Activated T-cell treated with anti-CD3 and anti-CD28 coated beads, Interleukin-2, amount 50 U/mL, for 72 hours (primary cell): ENCODE results near the gene TMEM267. TPM values are rescaled to one million over a fixed set of nuclear protein-coding genes. Genes with fewer than 3 reads are reported as not detected.
"Not testable (repeated sequence)": the region's sequence is repeated elsewhere in the genome, so short reads cannot be mapped to it uniquely, and the experiment has no call there.

Experiments used
- ATAC-seq, 2 donors: fragments of 150-1000 bp; cut with Tn5 transposase; replicated peaks in 1 of 2; 2 replicates each; pipeline ENCODE4 v1.10.0; 2021; ENCODE audit warnings: moderate library complexity in 2 of 2, mild to moderate bottlenecking in 1 of 2
- DNase-seq, 2 donors: peaks; one replicate each; pipeline ENCODE4 v3.0.0; 2021 to 2022; ENCODE audit warnings: mixed read lengths in 1 of 2
- H3K27ac Mint-ChIP-seq: one replicate; pipeline ENCODE4 v1.8.0; 2022; ENCODE audit warnings: mild to moderate bottlenecking, moderate library complexity, mixed read lengths
- H3K27me3 Mint-ChIP-seq: one replicate; pipeline ENCODE4 v1.8.0; 2022; ENCODE audit warnings: low read depth, mixed read lengths
- H3K36me3 Mint-ChIP-seq, 2 donors: one replicate each; pipeline ENCODE4 v1.8.0; 2022; ENCODE audit warnings: mixed read lengths in 2 of 2, mild to moderate bottlenecking in 1 of 2; ENCODE audit not compliant: insufficient read depth in 2 of 2
- H3K4me1 Mint-ChIP-seq: one replicate; pipeline ENCODE4 v1.8.0; 2022; ENCODE audit warnings: low read depth, mixed read lengths
- H3K4me3 Mint-ChIP-seq, 2 donors: one replicate each; pipeline ENCODE4 v1.8.0; 2022; ENCODE audit warnings: mild to moderate bottlenecking in 2 of 2, mixed read lengths in 2 of 2, moderate library complexity in 2 of 2
- H3K9me3 Mint-ChIP-seq, 2 donors: one replicate each; pipeline ENCODE4 v1.8.0; 2022; ENCODE audit warnings: mixed read lengths in 2 of 2
- total RNA-seq, 2 donors: library from RNA; stranded (reverse); gene quantifications; one replicate each; pipeline ENCODE4 v1.2.3, GENCODE V29; 2022

Gene TMEM267
- total RNA-seq, 2 donors from 2014 or later: 30.7 to 35.5 TPM

DNA sequence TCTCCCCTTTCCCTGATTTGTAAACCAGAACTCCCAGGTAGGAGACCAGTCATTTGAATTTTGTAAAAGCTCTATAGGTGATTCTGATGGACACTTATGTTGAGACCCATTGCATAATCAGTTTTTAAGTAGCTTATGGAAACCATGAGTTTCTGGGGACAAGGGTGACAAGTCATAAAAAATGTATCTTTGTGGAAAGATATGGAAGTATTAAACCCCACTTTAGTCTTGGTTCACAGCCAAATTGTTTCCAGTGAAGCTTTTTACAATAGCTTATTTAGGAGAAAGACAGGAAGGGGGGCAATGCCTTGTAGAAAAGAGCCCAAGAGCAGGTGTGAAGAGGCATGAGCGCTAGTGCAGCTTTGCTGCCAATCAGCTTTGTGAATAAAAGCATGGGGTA, 71.0 kb downstream of the TMEM267 start:
- Mint-ChIP-seq H3K9me3 (peaks cover 0 to 2% of the 10 kb centered on the region in 2 donors), H3K4me1 (no peaks in the 10 kb centered on the region), H3K4me3 (no peak overlapping the region), H3K27ac (no peak overlapping the region), H3K27me3 (no peaks in the 10 kb centered on the region), H3K36me3 (no peaks in the 10 kb centered on the region)
- no peak for DNase-seq
- no peak for ATAC-seq

- Mint-ChIP-seq H3K4me1 (no peaks in the 10 kb centered on the region), H3K9me3 (peaks cover 0 to 4% of the 10 kb centered on the region in 2 donors), H3K36me3 (peaks cover 0 to 2% of the 10 kb centered on the region in 2 donors), H3K27me3 (no peaks in the 10 kb centered on the region), H3K27ac (no peak within 1 kb of the TSS), H3K4me3 (no peak within 1 kb of the TSS)
- no peak for ATAC-seq
- no peak for DNase-seq
Observed at GRCh38 chr5:43412156-43412555, 71.5 kb downstream of the TMEM267 start, which contains the start of gene CCL28. Gene CCL28, minus strand, starts transcription at chr5:43412391. Its CDS starts 75 bp downstream, at chr5:43412316.

DNA sequence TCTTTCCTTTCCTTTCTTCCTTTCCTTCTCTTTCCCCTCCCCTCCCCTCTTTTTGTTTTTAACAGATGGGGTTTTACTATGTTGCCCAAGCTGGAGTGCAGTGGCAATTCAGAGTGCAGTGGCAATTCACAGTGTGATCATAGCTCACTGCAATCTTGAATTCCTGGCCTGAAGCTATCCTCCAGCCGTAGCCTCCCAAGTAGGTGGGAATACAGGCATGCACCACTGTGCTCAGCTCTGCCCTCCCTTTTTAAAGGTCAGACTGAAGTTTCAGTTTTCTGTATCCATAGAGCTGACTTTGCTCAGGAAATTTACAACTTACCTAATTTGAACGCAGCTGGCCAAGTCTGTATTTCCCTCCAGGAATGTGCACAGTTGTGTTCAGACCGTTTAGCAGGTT, 72.2 kb downstream of the TMEM267 start:
- Mint-ChIP-seq H3K4me1 (no peaks in the 10 kb centered on the region), H3K4me3 (no peak overlapping the region), H3K36me3 (peaks cover 2 to 3% of the 10 kb centered on the region in 2 donors), H3K9me3 (peaks cover 3 to 5% of the 10 kb centered on the region in 2 donors), H3K27me3 (no peaks in the 10 kb centered on the region), H3K27ac (no peak overlapping the region)
- ATAC-seq (no peak), DNase-seq (no peak)

DNA sequence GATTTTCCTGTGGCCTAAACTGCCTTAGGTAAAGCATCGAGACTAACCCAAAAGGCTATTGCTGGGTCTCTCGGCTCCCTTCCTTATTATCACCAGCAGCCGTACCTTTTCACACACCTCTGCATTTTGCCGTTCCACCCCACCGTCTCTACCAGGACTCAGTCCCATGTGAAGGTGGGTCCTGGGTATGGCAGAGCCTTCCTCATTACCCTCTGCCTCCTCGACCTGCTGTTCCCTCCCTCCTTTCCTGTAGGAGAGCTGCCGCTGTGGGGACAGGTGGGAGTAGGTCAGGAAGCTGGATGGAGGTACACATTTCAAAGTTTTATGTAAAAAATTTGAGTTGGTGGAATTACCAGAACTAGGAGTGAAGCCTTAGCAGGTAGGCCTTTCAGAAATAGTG, 73.3 kb downstream of the TMEM267 start:
- Mint-ChIP-seq H3K27ac (no peak overlapping the region), H3K9me3 (peaks cover 6% of the 10 kb centered on the region in 2 donors), H3K27me3 (no peaks in the 10 kb centered on the region), H3K36me3 (peaks cover 3 to 5% of the 10 kb centered on the region in 2 donors), H3K4me3 (no peak overlapping the region), H3K4me1 (no peaks in the 10 kb centered on the region)
- ATAC-seq: no peak
- no peak for DNase-seq

DNA sequence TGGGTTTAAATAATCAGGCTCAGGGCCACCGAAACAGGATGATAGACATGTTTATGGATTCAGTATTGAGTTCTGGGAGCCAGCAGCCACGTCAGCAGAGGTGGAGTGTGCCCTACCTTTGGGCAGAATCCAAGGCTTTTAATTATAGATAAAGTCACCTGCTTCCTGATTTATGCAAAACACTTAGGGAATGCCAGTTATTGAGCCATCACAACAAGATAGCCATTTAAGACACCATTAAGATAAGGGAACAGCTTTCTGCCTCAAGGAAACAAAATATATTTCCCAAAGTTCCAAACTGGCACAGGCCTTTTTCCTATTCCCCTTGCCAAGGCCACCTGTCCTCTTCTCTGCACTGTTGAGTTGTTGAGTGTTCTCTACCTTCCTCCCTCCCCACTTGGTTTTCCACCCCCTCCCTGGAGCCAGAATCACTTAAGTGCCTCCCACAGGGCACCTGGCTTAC, 73.8 kb downstream of the TMEM267 start:
- Mint-ChIP-seq H3K4me1 (no peaks in the 10 kb centered on the region), H3K9me3 (peaks cover 9 to 12% of the 10 kb centered on the region in 2 donors), H3K27me3 (no peaks in the 10 kb centered on the region), H3K36me3 (peaks cover 5% of the 10 kb centered on the region in 2 donors), H3K27ac (no peak overlapping the region), H3K4me3 (no peak overlapping the region)
- DNase-seq (no peak), ATAC-seq (no peak)

DNA sequence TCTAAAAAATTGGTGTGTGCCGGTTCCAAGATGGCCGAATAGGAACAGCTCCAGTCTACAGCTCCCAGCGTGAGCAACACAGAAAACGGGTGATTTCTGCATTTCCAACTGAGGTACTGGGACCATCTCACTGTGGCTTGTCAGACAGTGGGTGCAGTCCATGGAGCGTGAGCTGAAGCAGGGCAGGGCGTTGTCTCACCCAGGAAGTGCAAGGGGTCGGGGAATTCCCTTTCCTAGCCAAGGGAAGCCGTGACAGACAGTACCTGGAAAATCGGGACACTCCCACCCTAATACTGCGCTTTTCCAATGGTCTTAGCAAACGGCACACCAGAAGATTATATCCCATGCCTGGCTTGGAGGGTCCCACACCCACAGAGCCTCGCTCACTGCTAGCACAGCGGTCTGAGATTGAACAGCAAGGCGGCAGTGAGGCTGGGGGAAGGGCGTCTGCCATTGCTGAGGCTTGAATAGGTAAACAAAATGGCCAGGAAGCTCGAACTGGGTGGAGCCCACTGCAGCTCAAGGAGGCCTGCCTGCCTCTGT, 81.1 kb downstream of the TMEM267 start:
- not testable (repeated sequence) for H3K27me3 Mint-ChIP-seq, H3K4me3 Mint-ChIP-seq, ATAC-seq, DNase-seq, H3K27ac Mint-ChIP-seq
- Mint-ChIP-seq H3K9me3 (peaks cover 13 to 19% of the 10 kb centered on the region in 2 donors), H3K4me1 (peaks cover 12% of the 10 kb centered on the region), H3K36me3 (peaks cover 21 to 27% of the 10 kb centered on the region in 2 donors)

GRCh38 chr5:43401827-43402226, 81.8 kb downstream of the TMEM267 start:
- no peak for DNase-seq
- Mint-ChIP-seq H3K9me3 (peaks cover 13 to 17% of the 10 kb centered on the region in 2 donors), H3K27me3 (no peaks in the 10 kb centered on the region), H3K36me3 (peaks cover 20 to 28% of the 10 kb centered on the region in 2 donors), H3K4me3 (no peak overlapping the region), H3K4me1 (peaks cover 15% of the 10 kb centered on the region), H3K27ac (no peak overlapping the region)
- ATAC-seq: no peak

DNA sequence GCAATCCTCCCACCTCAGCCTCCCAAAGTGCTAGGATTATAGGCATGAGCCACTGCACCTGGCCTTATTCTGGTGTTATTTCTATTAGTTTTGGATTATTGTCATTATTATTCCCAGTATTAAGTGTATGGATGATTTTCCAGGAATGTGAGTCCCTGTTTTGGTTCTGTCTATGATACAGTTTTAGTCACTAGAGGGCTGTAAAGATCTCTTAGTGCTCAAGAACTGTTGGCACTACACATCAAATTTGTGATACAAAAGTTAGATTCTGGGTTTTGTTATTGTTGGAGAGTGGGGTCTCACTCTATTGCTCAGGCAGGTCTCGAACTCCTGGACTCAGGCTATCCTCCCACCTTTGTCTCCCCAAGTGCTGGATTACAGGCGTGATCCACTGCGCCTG, 83.6 kb downstream of the TMEM267 start:
- peaks cover 21% of the 10 kb centered on the region for H3K4me1 Mint-ChIP-seq
- H3K9me3 Mint-ChIP-seq: peaks cover 5 to 11% of the 10 kb centered on the region in 2 donors
- H3K4me3 Mint-ChIP-seq: no peak overlapping the region
- H3K27ac Mint-ChIP-seq: no peak overlapping the region
- H3K36me3 Mint-ChIP-seq: peaks cover 18 to 23% of the 10 kb centered on the region in 2 donors
- H3K27me3 Mint-ChIP-seq: no peaks in the 10 kb centered on the region
- ATAC-seq (no peak), DNase-seq (no peak)

GRCh38 chr5:43396762-43397304, 86.8 kb downstream of the TMEM267 start:
- Mint-ChIP-seq H3K27ac (peak overlapping the region; percentile 96), H3K36me3 (peaks cover 9% of the 10 kb centered on the region in 2 donors), H3K4me3 (peak overlapping the region; percentile 93 to 97), H3K4me1 (peaks cover 26% of the 10 kb centered on the region), H3K27me3 (no peaks in the 10 kb centered on the region), H3K9me3 (no peaks in the 10 kb centered on the region)
- peak; percentile 74 to 81 for DNase-seq
- peak; percentile 100 for ATAC-seq

Other genes with a start within 250 kb of the TMEM267 start
- 10 to 100 TPM; 78.6 to 81.5 TPM for gene HMGCS1, start 170.5 kb downstream of the TMEM267 start, total RNA-seq
- gene CCL28, start 71.5 kb downstream of the TMEM267 start, total RNA-seq: 10 to 100 TPM; 15.0 to 15.2 TPM
- gene C5orf34, start 31.3 kb upstream of the TMEM267 start, total RNA-seq: 10 to 100 TPM; 21.0 to 21.7 TPM
- 10 to 100 TPM; 65.0 to 69.8 TPM for gene PAIP1, start 73.2 kb upstream of the TMEM267 start, total RNA-seq
- 100 to 1,000 TPM; 121 to 138 TPM for gene NNT, start 119.3 kb upstream of the TMEM267 start, total RNA-seq